ENCODE measurements around the gene S100Z.
"Not testable (repeated sequence)": the region's sequence is repeated elsewhere in the genome, so short reads cannot be mapped to it uniquely, and the experiment has no call there.

S100Z gene

GRCh38 chr5:76831110-76831452 is 18.7 kb upstream of the S100Z start:
- no peak for DNase-seq

GRCh38 chr5:76836181-76836580 is 13.6 kb upstream of the S100Z start:
- DNase-seq = no peak

GRCh38 chr5:76836585-76836984 is 13.2 kb upstream of the S100Z start:
- no peak for DNase-seq

GRCh38 chr5:76838481-76839261 is 11.1 kb upstream of the S100Z start:
- DNase-seq = no peak

- DNase-seq = no peak
These were observed 8.5 kb upstream of the S100Z start for GRCh38 chr5:76841361-76841760.

GRCh38 chr5:76845890-76846289 is 3.9 kb upstream of the S100Z start:
- DNase-seq = no peak

- no peak for DNase-seq
These were observed 830 bp downstream of the S100Z start for GRCh38 chr5:76850543-76851145.

- no peak for DNase-seq
These were observed 2.0 kb downstream of the S100Z start for GRCh38 chr5:76851728-76852369.

GRCh38 chr5:76852772-76853171 is 3.0 kb downstream of the S100Z start:
- DNase-seq = no peak

- DNase-seq = not testable (repeated sequence)
These were observed 3.9 kb downstream of the S100Z start for GRCh38 chr5:76853741-76854140.

- DNase-seq = no peak
These were observed 4.8 kb downstream of the S100Z start for GRCh38 chr5:76854644-76855043.

- not testable (repeated sequence) for DNase-seq
These were observed 5.7 kb downstream of the S100Z start for GRCh38 chr5:76855501-76855900.

- no peak for DNase-seq
These were observed 6.1 kb downstream of the S100Z start for GRCh38 chr5:76855961-76856360.

- not testable (repeated sequence) for DNase-seq
These were observed 7.0 kb downstream of the S100Z start for GRCh38 chr5:76856800-76857199.

GRCh38 chr5:76859591-76860247 is 9.9 kb downstream of the S100Z start:
- no peak for DNase-seq

GRCh38 chr5:76861612-76862011 is 11.8 kb downstream of the S100Z start:
- no peak for DNase-seq

GRCh38 chr5:76863001-76863400 is 13.2 kb downstream of the S100Z start:
- no peak for DNase-seq

GRCh38 chr5:76866503-76866902 is 16.7 kb downstream of the S100Z start:
- no peak for DNase-seq

- no peak for DNase-seq
These were observed 17.2 kb downstream of the S100Z start for GRCh38 chr5:76867038-76867437.

- DNase-seq = peak; percentile 47
These were observed 18.2 kb downstream of the S100Z start for GRCh38 chr5:76867827-76868693.

GRCh38 chr5:76870046-76870445 is 20.2 kb downstream of the S100Z start:
- no peak for DNase-seq

GRCh38 chr5:76874088-76874581 is 24.3 kb downstream of the S100Z start:
- DNase-seq = no peak

All from T-helper 9 cell (primary cell).